ENCODE data around the gene CTRB1.
"Not testable (repeated sequence)": the region's sequence is repeated elsewhere in the genome, so short reads cannot be mapped to it uniquely, and the experiment has no call there.

Gene CTRB1

DNA sequence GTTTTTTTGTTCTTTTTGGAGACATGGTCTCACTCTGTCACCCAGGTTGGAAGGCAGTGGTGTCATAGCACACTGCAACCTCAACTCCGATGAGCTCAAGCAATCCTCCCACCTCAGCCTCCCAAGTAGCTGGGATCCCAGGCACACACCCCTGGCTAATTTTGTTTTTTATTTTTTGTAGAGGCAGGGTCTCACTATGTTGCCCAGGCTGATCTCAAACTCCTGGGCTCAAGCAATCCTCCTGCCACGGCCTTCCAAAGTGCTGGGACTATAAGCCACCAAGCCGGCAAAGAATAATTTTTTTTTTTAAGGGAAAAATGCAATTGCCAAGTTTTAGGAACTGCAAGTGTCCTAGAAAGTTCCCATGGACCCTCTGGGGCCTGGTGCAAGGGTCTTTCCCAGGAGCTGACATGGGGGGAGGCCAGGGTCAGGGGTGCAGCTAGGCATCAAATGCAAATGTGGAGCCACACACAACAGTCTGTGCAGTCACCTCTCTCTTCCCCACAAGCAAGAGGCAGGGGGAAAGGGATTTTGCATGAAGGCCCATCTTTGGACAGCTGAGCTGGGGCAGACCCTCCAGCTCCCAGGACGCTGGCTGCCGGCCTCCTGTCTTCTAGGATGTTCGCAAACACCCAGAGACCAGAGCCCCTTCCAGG lies 52.8 kb downstream of the CTRB1 start:
- DNase-seq (ENCODE audit: low read depth in 2 of 2): no peak

- no peak for DNase-seq (ENCODE audit: low read depth in 2 of 2)
Observed at GRCh38 chr16:75272097-75272551, 53.3 kb downstream of the CTRB1 start.

DNA sequence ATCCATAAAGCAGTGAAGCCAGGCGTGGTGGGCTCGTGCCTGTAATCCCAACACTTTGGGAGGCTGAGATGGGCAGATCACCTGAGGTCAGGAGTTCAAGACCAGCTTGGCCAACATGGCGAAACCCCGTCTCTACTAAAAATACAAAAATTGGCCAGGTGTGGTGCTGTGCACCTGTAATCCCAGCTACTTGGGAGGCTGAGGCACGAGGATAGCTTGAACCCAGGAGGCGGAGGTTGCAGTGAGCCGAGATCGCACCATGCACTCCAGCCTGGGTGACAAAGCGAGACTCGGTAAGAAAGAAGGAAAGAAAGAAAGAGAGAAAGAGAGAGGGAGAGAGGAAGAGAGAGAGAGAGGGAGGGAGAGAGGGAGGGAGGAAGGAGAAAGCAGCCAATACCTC lies 53.8 kb downstream of the CTRB1 start:
- DNase-seq (ENCODE audit: low read depth in 2 of 2): not testable (repeated sequence)

DNA sequence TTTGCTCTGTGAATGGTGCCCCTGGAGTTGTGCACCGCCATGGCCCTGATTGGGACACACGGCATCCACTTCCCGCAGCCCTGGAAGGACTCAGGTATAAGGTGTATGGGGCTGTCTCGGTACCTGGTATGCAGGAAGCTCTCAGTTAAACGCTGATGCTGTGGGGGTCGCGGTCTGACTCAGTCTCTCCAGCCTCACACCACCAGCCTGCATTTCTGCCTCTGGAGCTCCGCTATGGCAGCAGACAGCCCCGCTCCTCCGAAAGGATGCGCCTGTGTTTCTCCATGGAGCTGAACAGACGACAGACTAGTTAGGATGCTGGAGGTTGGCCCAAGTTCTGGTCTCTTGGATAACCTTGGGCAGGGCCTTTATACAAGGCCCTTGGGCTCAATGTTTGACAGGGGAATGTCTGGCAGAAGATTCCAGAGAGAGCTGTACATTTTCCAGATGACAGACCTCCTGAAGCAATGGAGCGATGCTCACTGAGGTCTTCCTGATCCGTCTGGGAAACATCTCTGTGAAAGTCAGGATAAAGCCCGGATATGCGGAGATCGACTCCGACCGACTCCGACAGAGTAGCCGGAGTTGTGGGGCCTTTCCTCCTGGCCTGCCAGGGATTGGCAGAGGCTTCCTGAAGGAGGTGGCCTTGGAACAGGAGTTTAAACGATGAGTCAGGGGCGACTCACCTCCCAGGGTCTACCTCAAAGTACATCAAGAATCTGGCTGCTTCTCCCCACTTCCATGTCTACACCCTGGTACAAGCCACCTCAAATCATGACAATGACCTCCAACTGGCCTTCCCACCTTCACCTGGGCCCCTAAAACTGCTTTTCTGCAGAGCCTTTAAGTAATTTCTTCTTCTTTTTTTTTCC lies 54.5 kb downstream of the CTRB1 start:
- DNase-seq (ENCODE audit: low read depth in 2 of 2): no peak

Measured in stimulated activated CD8-positive, alpha-beta memory T cell treated with anti-CD3 and anti-CD28 coated beads, Interleukin-15, amount 100 ng/mL, for 4 hours (primary cell).